Measurements from ENCODE around the gene SRPK2.
"Not testable (repeated sequence)": the region's sequence is repeated elsewhere in the genome, so short reads cannot be mapped to it uniquely, and the experiment has no call there.

SRPK2 gene

DNA sequence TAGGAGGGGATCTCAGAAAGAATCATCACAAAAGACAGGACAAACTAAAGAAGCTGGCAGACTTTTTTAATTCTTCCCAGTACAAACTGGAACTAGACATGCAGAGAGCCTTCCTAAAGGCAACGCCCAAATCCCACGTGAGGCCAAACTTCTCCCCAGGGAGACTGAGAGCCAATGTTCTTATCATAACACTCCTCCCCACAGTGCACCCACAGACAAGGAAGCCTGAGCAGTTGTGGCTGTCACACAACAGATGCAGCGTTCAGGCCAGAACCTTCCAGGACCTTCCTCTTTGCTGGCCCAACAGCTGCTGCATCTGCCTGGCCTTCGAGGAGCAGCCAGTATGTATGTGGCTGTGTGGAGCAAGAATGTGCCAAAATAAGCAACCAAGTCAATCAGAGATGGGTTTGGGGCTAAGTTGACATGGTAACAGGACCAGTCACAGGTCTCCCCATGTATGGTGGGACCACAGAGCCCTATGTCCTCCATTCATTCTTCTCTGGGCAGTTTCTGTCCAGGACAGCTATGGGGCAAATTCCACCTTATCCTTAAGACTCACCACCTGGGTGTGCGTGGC lies 34.9 kb downstream of the SRPK2 start:
- peaks cover 8% of the 10 kb centered on the region for H3K36me3 Mint-ChIP-seq (ENCODE audit: low read depth)
- DNase-seq: no peak
- TF ChIP-seq, protein P1, sequence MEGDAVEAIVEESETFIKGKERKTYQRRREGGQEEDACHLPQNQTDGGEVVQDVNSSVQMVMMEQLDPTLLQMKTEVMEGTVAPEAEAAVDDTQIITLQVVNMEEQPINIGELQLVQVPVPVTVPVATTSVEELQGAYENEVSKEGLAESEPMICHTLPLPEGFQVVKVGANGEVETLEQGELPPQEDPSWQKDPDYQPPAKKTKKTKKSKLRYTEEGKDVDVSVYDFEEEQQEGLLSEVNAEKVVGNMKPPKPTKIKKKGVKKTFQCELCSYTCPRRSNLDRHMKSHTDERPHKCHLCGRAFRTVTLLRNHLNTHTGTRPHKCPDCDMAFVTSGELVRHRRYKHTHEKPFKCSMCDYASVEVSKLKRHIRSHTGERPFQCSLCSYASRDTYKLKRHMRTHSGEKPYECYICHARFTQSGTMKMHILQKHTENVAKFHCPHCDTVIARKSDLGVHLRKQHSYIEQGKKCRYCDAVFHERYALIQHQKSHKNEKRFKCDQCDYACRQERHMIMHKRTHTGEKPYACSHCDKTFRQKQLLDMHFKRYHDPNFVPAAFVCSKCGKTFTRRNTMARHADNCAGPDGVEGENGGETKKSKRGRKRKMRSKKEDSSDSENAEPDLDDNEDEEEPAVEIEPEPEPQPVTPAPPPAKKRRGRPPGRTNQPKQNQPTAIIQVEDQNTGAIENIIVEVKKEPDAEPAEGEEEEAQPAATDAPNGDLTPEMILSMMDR (IDR thresholded peaks at IDR 0.05): no peak
- peaks cover 52% of the 10 kb centered on the region for H3K4me1 Mint-ChIP-seq
- H3K4me3 Mint-ChIP-seq: no peak overlapping the region
- no peaks in the 10 kb centered on the region for H3K27me3 Mint-ChIP-seq (ENCODE audit: low read depth, poor library complexity)
- peaks cover 8% of the 10 kb centered on the region for H3K9me3 Mint-ChIP-seq
- H3K27ac Mint-ChIP-seq: peak overlapping the region; percentile 78

DNA sequence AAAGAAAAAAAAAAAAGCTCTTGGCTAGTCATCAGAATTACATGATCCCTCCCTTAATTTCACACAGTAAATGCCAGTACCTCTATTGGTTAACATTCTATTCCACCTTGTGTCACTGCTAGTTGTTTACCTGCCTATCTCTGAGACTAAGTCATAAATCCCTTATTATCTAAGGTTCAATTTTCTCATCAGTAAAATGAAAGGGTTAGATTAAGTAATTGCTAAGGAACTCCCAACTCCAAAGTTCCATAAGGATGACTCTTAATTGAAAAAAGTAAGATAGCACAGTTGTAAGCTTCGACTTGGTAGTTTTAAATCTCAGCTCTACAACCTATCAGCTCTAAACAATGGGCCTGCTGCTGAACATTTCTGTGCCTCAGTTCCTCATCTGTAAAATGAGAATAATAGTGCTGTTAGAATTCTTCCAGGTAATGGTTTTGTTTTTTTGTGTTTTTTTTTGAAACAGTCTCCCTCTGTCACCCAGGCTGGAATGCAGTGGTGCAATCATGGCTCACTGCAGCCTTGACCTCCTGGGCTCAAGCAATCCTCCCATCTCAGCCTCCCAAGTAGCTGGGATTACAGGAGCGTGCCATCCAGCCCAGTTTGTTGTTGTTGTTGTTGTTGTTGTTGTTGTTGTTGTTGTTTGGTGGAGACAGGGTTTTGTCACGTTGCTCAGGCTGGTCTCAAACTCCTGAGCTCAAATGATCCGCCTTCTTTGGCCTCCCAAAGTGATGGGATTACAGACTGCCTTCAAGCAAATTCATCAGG lies 35.6 kb downstream of the SRPK2 start:
- H3K27ac Mint-ChIP-seq: peak overlapping the region; percentile 78

DNA sequence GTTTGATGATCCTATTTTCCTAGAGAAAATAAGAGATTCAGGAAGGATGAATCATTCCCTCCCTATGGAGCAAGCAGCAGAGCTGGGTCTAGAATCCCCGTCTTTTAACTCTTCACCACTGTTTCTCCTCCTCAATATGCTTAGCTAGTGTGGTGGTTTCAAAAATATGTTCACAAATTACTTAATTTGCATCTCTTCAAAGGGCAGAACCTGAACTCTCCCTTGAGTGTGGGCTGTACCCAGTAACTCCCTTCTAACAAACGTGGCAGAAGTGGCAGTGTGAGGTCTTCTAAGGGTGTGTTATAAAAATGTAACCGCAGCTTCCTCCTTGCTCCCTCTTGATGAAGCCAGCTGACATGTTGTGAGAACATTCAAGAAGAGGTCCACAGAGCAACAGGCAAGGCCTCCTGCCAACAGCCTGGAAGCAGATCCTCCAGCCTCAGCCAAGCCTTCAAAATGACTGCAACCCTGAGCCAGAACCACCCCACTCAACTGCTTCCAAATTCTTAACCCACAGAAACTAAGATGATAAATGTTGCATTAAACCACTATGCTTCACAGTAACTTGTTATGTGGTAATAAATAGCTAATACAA lies 36.6 kb downstream of the SRPK2 start:
- no peaks in the 10 kb centered on the region for H3K27me3 Mint-ChIP-seq (ENCODE audit: low read depth, poor library complexity)
- H3K27ac Mint-ChIP-seq: peak overlapping the region; percentile 96
- no peak for DNase-seq
- no peaks in the 10 kb centered on the region for H3K9me3 Mint-ChIP-seq
- H3K4me3 Mint-ChIP-seq: no peak overlapping the region
- no peaks in the 10 kb centered on the region for H3K36me3 Mint-ChIP-seq (ENCODE audit: low read depth)
- H3K4me1 Mint-ChIP-seq: peaks cover 38% of the 10 kb centered on the region
- TF ChIP-seq, protein P1 (IDR thresholded peaks at IDR 0.05): no peak

More for the DNA sequence above, 35.6 kb downstream of the SRPK2 start:
- no peak for DNase-seq
- Mint-ChIP-seq H3K9me3 (peaks cover under 1% of the 10 kb centered on the region), H3K4me1 (peaks cover 45% of the 10 kb centered on the region), H3K4me3 (no peak overlapping the region), H3K36me3 (ENCODE audit: low read depth) (peaks cover under 1% of the 10 kb centered on the region), H3K27me3 (ENCODE audit: low read depth, poor library complexity) (no peaks in the 10 kb centered on the region)
- TF ChIP-seq, protein P1 (IDR thresholded peaks at IDR 0.05): no peak

DNA sequence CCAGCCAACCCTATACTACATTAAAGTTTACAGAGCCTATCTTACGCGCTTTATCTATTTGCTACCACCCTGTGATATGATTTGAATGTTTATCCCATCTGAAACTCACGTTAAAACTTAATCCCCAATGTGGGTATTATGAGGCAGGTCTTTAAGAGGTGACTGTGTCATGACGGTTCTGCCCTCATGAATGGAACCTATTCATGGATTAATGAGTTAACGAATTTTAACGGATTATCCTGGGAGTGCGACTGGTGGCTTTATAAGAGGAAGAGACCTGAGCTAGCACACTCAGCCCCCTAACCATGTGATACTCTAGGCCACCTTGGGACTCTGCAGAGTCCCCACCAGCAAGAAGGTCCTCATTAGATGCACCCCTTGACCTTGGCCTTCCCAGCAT lies 37.8 kb downstream of the SRPK2 start:
- Mint-ChIP-seq H3K27me3 (ENCODE audit: low read depth, poor library complexity) (no peaks in the 10 kb centered on the region), H3K27ac (no peak overlapping the region), H3K36me3 (ENCODE audit: low read depth) (no peaks in the 10 kb centered on the region)

DNA sequence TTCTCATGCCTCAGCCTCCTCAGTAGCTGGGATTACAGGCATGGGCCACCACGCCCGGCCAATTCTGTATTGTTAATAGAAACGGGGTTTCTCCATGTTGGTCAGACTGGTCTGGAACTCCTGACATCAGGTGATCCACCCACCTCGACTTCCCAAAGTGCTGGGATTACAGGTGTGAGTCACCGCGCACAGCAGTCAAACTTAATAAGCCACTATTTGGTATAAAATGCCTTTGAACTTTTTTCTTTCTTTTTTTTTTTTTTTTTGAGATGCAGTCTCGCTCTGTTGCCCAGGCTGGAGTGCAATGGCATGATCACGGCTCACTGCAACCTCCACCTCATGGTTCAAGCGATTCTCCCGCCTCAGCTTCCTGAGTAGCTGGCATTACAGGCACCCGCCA lies 40.5 kb downstream of the SRPK2 start:
- H3K36me3 Mint-ChIP-seq (ENCODE audit: low read depth); DNase-seq; H3K9me3 Mint-ChIP-seq; H3K27ac Mint-ChIP-seq; H3K27me3 Mint-ChIP-seq (ENCODE audit: low read depth, poor library complexity); H3K4me3 Mint-ChIP-seq: not testable (repeated sequence)
- H3K4me1 Mint-ChIP-seq: peaks cover 31% of the 10 kb centered on the region

More for the DNA sequence above, 37.8 kb downstream of the SRPK2 start:
- TF ChIP-seq, protein P1 (IDR thresholded peaks at IDR 0.05): no peak
- Mint-ChIP-seq H3K9me3 (no peaks in the 10 kb centered on the region), H3K4me1 (peaks cover 43% of the 10 kb centered on the region), H3K4me3 (no peak overlapping the region)
- no peak for DNase-seq

DNA sequence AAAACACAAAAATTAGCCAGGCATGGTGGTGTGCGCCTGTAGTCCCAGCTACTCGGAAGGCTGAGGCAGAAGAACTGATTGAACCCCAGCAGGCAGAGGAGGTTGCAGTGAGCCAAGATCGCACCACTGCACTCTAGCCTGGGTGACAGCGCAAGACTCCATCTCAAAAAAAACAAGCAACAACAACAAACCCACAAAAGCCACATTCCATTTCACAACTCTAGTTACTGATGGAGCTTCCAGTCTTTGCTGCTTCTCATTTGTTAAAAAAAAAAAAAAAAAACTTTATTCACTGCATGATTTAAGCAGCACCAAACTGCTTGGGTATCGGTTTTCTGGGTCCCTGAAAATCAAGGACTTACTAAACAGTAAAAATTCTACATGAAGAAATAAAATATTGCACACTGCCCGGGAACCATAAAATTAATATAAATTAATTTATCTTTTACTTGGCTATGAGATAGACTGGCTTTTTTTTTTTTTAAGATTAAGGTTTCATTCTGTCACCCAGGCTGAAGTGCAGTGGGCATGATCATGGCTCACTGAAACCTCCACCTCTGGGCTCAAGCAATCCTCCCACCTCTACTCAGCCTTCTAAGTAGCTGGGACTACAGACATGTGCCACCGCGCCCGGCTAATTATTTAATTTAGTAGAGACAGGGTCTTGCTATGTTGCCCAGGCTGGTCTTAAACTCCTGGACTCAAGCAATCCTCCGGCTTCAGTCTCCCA lies 42.0 kb downstream of the SRPK2 start:
- Mint-ChIP-seq H3K36me3 (ENCODE audit: low read depth) (no peaks in the 10 kb centered on the region), H3K4me3 (no peak overlapping the region), H3K9me3 (no peaks in the 10 kb centered on the region), H3K27me3 (ENCODE audit: low read depth, poor library complexity) (no peaks in the 10 kb centered on the region), H3K27ac (no peak overlapping the region), H3K4me1 (peaks cover 26% of the 10 kb centered on the region)
- no peak for DNase-seq
- TF ChIP-seq, protein P1 (IDR thresholded peaks at IDR 0.05): no peak
